Mesenchymal stem cell (in vitro differentiated cells and primary cell): ENCODE results near the gene ECEL1.

Experiments
- DNase-seq: peaks from one replicate; pipeline ENCODE4 v3.0.0-alpha.2; 2013
- H2AFZ ChIP-seq: one replicate; pipeline ENCODE4 v1.6.1; 2013; ENCODE audit warnings: low read depth, mild to moderate bottlenecking, control low read depth, inconsistent platforms, low read length, moderate library complexity
- H2AK5ac ChIP-seq: 2 replicates; pipeline ENCODE4 v1.6.1; 2013; ENCODE audit warnings: low read length, moderate library complexity, mild to moderate bottlenecking, inconsistent platforms; ENCODE audit not compliant: severe bottlenecking
- H2BK120ac ChIP-seq: one replicate; pipeline ENCODE4 v1.6.1; 2013; ENCODE audit warnings: low read depth, mild to moderate bottlenecking, inconsistent platforms, low read length, moderate library complexity
- H2BK12ac ChIP-seq, 2 experiments: one replicate each; pipeline ENCODE4 v1.6.1; 2013; ENCODE audit warnings: inconsistent platforms in 2 of 2, low read length in 2 of 2, mild to moderate bottlenecking in 2 of 2, moderate library complexity in 2 of 2, control low read depth in 1 of 2
- H2BK15ac ChIP-seq: one replicate; pipeline ENCODE4 v1.6.1; 2013; ENCODE audit warnings: mild to moderate bottlenecking, low read depth, inconsistent platforms; ENCODE audit not compliant: poor library complexity, severe bottlenecking
- H2BK5ac ChIP-seq: 2 replicates; pipeline ENCODE4 v1.6.1; 2013; ENCODE audit warnings: low read depth, mild to moderate bottlenecking, low read length, control low read depth, inconsistent platforms; ENCODE audit not compliant: poor library complexity, severe bottlenecking
- H3K14ac ChIP-seq, 2 experiments: one replicate each; pipeline ENCODE4 v1.6.1; 2013; ENCODE audit warnings: inconsistent platforms in 2 of 2, low read length in 2 of 2, control low read depth in 1 of 2, mild to moderate bottlenecking in 1 of 2, moderate library complexity in 1 of 2
- H3K18ac ChIP-seq, 2 experiments: one replicate each; pipeline ENCODE4 v1.6.1; 2013; ENCODE audit warnings: inconsistent platforms in 2 of 2, low read length in 2 of 2, control low read depth in 1 of 2, low read depth in 1 of 2, mild to moderate bottlenecking in 1 of 2
- H3K23ac ChIP-seq, 2 experiments: one replicate each; pipeline ENCODE4 v1.6.1; 2013; ENCODE audit warnings: inconsistent platforms in 2 of 2, low read length in 2 of 2, mild to moderate bottlenecking in 2 of 2, moderate library complexity in 2 of 2, control low read depth in 1 of 2
- H3K27ac ChIP-seq: 2 replicates; pipeline ENCODE4 v1.5.1; 2013; ENCODE audit warnings: mild to moderate bottlenecking, moderate library complexity, low read length, control low read depth, inconsistent platforms; ENCODE audit not compliant: poor library complexity, severe bottlenecking
- H3K27me3 ChIP-seq, 2 experiments: 2 replicates each; pipeline versions ENCODE4 v1.6.1 to v1.7.0; 2013; ENCODE audit warnings: low read length in 2 of 2, mild to moderate bottlenecking in 2 of 2, moderate library complexity in 2 of 2, control low read depth in 1 of 2, inconsistent platforms in 1 of 2; ENCODE audit not compliant: control insufficient read depth in 1 of 2, insufficient read depth in 1 of 2
- H3K36me3 ChIP-seq, 2 experiments: 2 replicates each; pipeline versions ENCODE4 v1.6.1 to v1.7.0; 2013; ENCODE audit warnings: low read length in 2 of 2, control low read depth in 1 of 2, inconsistent platforms in 1 of 2, low read depth in 1 of 2, mild to moderate bottlenecking in 1 of 2; ENCODE audit not compliant: insufficient read depth in 2 of 2, control insufficient read depth in 1 of 2
- H3K4ac ChIP-seq, 2 experiments: one replicate each; pipeline ENCODE4 v1.6.1; 2013; ENCODE audit warnings: inconsistent platforms in 2 of 2, low read length in 2 of 2, mild to moderate bottlenecking in 2 of 2, moderate library complexity in 2 of 2, control low read depth in 1 of 2, low read depth in 1 of 2
- H3K4me1 ChIP-seq: 2 replicates; pipeline ENCODE4 v1.6.1; 2013; ENCODE audit warnings: low read depth, low read length, control low read depth; ENCODE audit not compliant: control insufficient read depth, insufficient read depth
- H3K4me2 ChIP-seq: 2 replicates; pipeline ENCODE4 v1.6.1; 2013; ENCODE audit warnings: low read length, mild to moderate bottlenecking, inconsistent platforms; ENCODE audit not compliant: poor library complexity, severe bottlenecking
- H3K4me3 ChIP-seq, 2 experiments: 2 replicates each; pipeline versions ENCODE4 v1.5.1 to v1.7.0; 2013; ENCODE audit warnings: low read length in 2 of 2, mild to moderate bottlenecking in 2 of 2, control low read depth in 1 of 2, low read depth in 1 of 2; ENCODE audit not compliant: insufficient read depth in 1 of 2
- H3K79me1 ChIP-seq: replicated peaks from 2 replicates; pipeline ENCODE4 v1.6.1; 2013; ENCODE audit warnings: mild to moderate bottlenecking, control low read depth, low read length, inconsistent platforms; ENCODE audit not compliant: poor library complexity, severe bottlenecking
- H3K9ac ChIP-seq: 2 replicates; pipeline ENCODE4 v1.7.0; 2013; ENCODE audit warnings: mild to moderate bottlenecking, low read length, moderate library complexity
- H3K9me3 ChIP-seq: 2 replicates; pipeline ENCODE4 v1.7.0; 2013; ENCODE audit warnings: mild to moderate bottlenecking, low read length; ENCODE audit not compliant: control insufficient read depth
- H4K8ac ChIP-seq: one replicate; pipeline ENCODE4 v1.6.1; 2013; ENCODE audit warnings: inconsistent platforms, mild to moderate bottlenecking, low read length, moderate library complexity
- H4K91ac ChIP-seq: one replicate; pipeline ENCODE4 v1.6.1; 2013; ENCODE audit warnings: mild to moderate bottlenecking, low read length, inconsistent platforms
- WGBS: methylation state at CpG from one replicate; pipeline ENCODE4 v1.1.7; 2013; ENCODE audit warnings: mixed read lengths; 5-methylcytosine and 5-hydroxymethylcytosine counted together

ECEL1 gene

DNA sequence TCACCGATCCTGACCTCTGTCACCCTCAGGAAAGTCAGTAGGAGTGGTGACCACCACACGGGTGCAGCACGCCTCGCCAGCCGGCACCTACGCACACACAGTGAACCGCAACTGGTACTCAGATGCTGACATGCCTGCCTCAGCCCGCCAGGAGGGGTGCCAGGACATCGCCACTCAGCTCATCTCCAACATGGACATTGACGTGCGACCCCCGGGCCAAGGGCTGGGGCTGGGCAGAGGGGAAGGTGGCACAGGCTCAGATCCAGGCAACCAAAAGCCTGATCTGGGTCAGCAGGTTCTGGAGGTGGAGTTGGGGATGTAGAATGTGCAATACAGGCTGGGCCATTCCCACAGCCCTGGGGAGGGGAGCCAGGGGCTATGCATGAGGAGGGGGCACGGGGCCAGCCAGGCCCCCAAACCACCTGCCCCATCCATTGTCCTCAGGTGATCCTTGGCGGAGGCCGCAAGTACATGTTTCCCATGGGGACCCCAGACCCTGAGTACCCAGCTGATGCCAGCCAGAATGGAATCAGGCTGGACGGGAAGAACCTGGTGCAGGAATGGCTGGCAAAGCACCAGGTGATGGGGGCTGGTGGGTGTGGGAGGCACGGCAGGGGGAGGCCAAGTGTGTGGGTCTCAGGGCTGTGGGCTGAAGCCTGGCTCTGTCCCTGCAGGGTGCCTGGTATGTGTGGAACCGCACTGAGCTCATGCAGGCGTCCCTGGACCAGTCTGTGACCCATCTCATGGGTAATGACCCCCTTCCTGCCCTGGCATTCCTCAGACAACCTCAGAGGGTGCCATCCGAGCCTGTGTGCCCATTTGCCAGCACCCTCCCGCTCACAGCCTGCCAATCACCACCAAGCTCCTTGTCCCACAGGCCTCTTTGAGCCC is 30.3 kb downstream of the ECEL1 start:
- peaks cover 45 to 74% of the 10 kb centered on the region in 2 experiments for H3K27me3 ChIP-seq
- no peak overlapping the region for H4K8ac ChIP-seq
- no peak overlapping the region for H2BK120ac ChIP-seq
- no peak overlapping the region for H3K9ac ChIP-seq
- no peaks in the 10 kb centered on the region for H3K79me1 ChIP-seq
- no peak overlapping the region for H2BK15ac ChIP-seq
- peak overlapping the region in 1 of 2 experiments; percentile 4 for H3K4me3 ChIP-seq
- no peak overlapping the region for H4K91ac ChIP-seq
- H3K4ac ChIP-seq: no peak overlapping the region
- 88% methylated on average over 20 of the region's 21 CpGs for WGBS
- no peaks in the 10 kb centered on the region for H3K9me3 ChIP-seq
- no peak overlapping the region for H2AFZ ChIP-seq
- no peak overlapping the region for H2AK5ac ChIP-seq
- H2BK12ac ChIP-seq: no peak overlapping the region
- H3K4me2 ChIP-seq: no peak overlapping the region
- no peaks in the 10 kb centered on the region for H3K36me3 ChIP-seq
- H3K14ac ChIP-seq: peak overlapping the region in 1 of 2 experiments; percentile 23
- DNase-seq: no peak
- H3K18ac ChIP-seq: no peak overlapping the region
- no peak overlapping the region for H2BK5ac ChIP-seq
- H3K23ac ChIP-seq: no peak overlapping the region
- no peak overlapping the region for H3K27ac ChIP-seq
- H3K4me1 ChIP-seq: peaks cover 11% of the 10 kb centered on the region

DNA sequence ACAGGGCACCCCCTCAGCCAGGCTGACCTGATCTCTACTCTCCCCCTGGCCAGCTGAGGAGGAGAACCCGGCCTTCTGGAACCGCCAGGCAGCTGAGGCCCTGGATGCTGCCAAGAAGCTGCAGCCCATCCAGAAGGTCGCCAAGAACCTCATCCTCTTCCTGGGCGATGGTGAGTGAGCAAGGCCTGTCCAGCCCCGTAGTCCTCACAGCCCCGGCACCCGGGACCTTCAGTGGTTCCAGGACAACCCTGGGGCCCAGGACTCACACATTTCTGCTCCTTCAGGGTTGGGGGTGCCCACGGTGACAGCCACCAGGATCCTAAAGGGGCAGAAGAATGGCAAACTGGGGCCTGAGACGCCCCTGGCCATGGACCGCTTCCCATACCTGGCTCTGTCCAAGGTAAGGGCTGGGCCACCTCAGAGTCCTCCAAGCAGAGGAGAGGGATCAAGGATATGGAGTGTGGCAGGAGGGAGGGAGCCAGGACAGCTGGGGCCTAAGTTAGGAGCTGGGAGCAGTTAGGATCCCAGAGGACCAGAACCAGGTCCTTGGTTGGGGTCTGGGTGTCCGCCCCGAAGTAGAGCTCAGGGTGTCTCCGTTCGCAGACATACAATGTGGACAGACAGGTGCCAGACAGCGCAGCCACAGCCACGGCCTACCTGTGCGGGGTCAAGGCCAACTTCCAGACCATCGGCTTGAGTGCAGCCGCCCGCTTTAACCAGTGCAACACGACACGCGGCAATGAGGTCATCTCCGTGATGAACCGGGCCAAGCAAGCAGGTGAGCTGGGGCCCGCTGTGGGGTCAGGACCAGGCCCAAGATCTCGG is 31.1 kb downstream of the ECEL1 start:
- H3K79me1 ChIP-seq: no peaks in the 10 kb centered on the region
- no peak overlapping the region for H2AFZ ChIP-seq
- no peak overlapping the region for H3K23ac ChIP-seq
- H3K27me3 ChIP-seq: peaks cover 45 to 70% of the 10 kb centered on the region in 2 experiments
- H3K27ac ChIP-seq: no peak overlapping the region
- H2BK15ac ChIP-seq: no peak overlapping the region
- H3K4ac ChIP-seq: no peak overlapping the region
- no peaks in the 10 kb centered on the region for H3K36me3 ChIP-seq
- no peak overlapping the region for H3K14ac ChIP-seq
- no peak overlapping the region for H2BK12ac ChIP-seq
- H4K91ac ChIP-seq: no peak overlapping the region
- H3K9me3 ChIP-seq: no peaks in the 10 kb centered on the region
- H3K4me2 ChIP-seq: no peak overlapping the region
- H3K18ac ChIP-seq: no peak overlapping the region
- no peak for DNase-seq
- H4K8ac ChIP-seq: no peak overlapping the region
- WGBS: 86% methylated on average over 27 of the region's 27 CpGs
- H3K9ac ChIP-seq: no peak overlapping the region
- no peak overlapping the region for H2BK120ac ChIP-seq
- no peak overlapping the region for H2AK5ac ChIP-seq
- peaks cover 11% of the 10 kb centered on the region for H3K4me1 ChIP-seq
- H2BK5ac ChIP-seq: no peak overlapping the region
- H3K4me3 ChIP-seq: no peak overlapping the region

DNA sequence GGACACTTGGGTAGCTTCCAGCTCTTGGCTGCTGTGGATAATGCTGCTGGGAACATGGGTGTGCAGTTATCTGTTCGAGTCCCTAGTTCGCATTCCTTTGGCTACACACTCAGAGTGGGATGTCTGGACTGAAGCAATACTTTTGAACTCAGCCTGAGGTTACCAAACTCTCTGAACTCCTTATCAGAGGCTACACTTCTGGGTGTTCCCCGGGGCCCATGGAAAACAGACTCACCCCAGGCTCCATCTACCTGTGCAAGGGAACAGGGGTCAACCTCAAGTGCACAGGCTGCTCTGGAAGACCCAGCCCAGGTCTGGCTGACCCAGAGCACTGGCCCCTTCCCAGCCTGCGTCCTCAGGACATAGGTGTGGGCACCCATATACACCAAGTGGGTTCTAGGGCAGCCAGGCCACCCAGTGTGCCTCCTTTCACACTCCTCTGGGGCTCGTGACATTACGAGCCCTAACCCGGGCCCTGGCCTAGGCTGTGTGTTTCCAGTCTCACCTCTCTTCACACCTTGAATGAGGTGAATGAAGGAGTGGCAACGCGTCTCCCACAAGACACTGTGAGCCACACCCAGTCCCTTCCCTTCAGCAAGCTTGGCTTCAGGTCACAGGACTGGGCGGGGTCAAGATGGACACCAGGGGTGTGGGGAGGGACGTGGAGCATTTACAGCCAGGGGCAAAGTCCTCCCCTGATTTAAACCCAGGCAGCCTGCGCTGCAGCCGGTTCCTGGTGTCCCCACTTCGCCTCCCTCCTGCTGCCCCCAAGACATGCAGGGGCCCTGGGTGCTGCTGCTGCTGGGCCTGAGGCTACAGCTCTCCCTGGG is 32.0 kb downstream of the ECEL1 start, which contains the start of gene ALPI:
TSS of gene ALPI (plus strand) at position 728 of the 830 bp plus-strand sequence. CDS start at position 775, 47 bp downstream.
- Histone ChIP-seq H3K23ac (no peak within 1 kb of the TSS), H3K9me3 (no peaks in the 10 kb centered on the region)

More for the DNA sequence above, 32.0 kb downstream of the ECEL1 start, which contains the start of gene ALPI:
- no peak within 1 kb of the TSS for H4K91ac ChIP-seq
- no peak within 1 kb of the TSS for H3K27ac ChIP-seq
- H3K4me1 ChIP-seq: peaks cover 10% of the 10 kb centered on the region
- no peak within 1 kb of the TSS for H2AK5ac ChIP-seq
- no peak within 1 kb of the TSS for H3K14ac ChIP-seq
- no peak within 1 kb of the TSS for H4K8ac ChIP-seq
- H3K36me3 ChIP-seq: no peaks in the 10 kb centered on the region
- H3K4me2 ChIP-seq: no peak within 1 kb of the TSS
- no peak within 1 kb of the TSS for H2BK12ac ChIP-seq
- H3K4ac ChIP-seq: no peak within 1 kb of the TSS
- H2AFZ ChIP-seq: no peak within 1 kb of the TSS
- peaks cover 46 to 66% of the 10 kb centered on the region in 2 experiments for H3K27me3 ChIP-seq
- no peak for DNase-seq
- no peak within 1 kb of the TSS for H3K4me3 ChIP-seq
- H3K18ac ChIP-seq: no peak within 1 kb of the TSS
- H2BK120ac ChIP-seq: no peak within 1 kb of the TSS
- H3K79me1 ChIP-seq: no peaks in the 10 kb centered on the region
- no peak within 1 kb of the TSS for H3K9ac ChIP-seq
- no peak within 1 kb of the TSS for H2BK15ac ChIP-seq
- no peak within 1 kb of the TSS for H2BK5ac ChIP-seq
- WGBS: 79% methylated on average over 12 of the region's 14 CpGs
